ENCODE measurements around the gene PDE8A.

PDE8A gene

GRCh38 chr15:84981711-84982300 lies at the start of gene PDE8A:
PDE8A (plus strand) TSS chr15:84981856; CDS start chr15:84982163, 307 bp downstream.
- peak within 1 kb of the TSS; percentile 85 for H3K27ac ChIP-seq (ENCODE audit: low read depth, low read length)

GRCh38 chr15:84934942-84935729 lies 46.5 kb upstream of the PDE8A start:
- H3K4me3 ChIP-seq (ENCODE audit: low read depth in 1 of 2, low read length in 2 of 2): no peak overlapping the region
- H3K27me3 ChIP-seq (ENCODE audit: control insufficient read depth in 1 of 2, insufficient read depth in 2 of 2, low read length in 2 of 2): no peaks in the 10 kb centered on the region
- H3K4me1 ChIP-seq (ENCODE audit: insufficient read depth, low read length): no peaks in the 10 kb centered on the region
- H3K9me3 ChIP-seq (ENCODE audit: low read length): no peaks in the 10 kb centered on the region
- no peak overlapping the region for H3K9ac ChIP-seq (ENCODE audit: low read length)
- no peaks in the 10 kb centered on the region for H3K36me3 ChIP-seq (ENCODE audit: insufficient read depth, low read length)
- no peak overlapping the region for H3K27ac ChIP-seq (ENCODE audit: low read depth, low read length)

More at GRCh38 chr15:84981711-84982300, at the start of gene PDE8A:
- peak within 1 kb of the TSS; percentile 83 to 88 for H3K4me3 ChIP-seq (ENCODE audit: low read depth in 1 of 2, low read length in 2 of 2)
- peak within 1 kb of the TSS; percentile 3 for H3K9ac ChIP-seq (ENCODE audit: low read length)
- no peaks in the 10 kb centered on the region for H3K9me3 ChIP-seq (ENCODE audit: low read length)
- H3K36me3 ChIP-seq (ENCODE audit: insufficient read depth, low read length): no peaks in the 10 kb centered on the region
- H3K27me3 ChIP-seq (ENCODE audit: control insufficient read depth in 1 of 2, insufficient read depth in 2 of 2, low read length in 2 of 2): no peaks in the 10 kb centered on the region
- H3K4me1 ChIP-seq (ENCODE audit: insufficient read depth, low read length): peaks cover 25% of the 10 kb centered on the region

- Histone ChIP-seq H3K27ac (ENCODE audit: low read depth, low read length) (no peak overlapping the region), H3K4me3 (ENCODE audit: low read depth in 1 of 2, low read length in 2 of 2) (no peak overlapping the region), H3K9me3 (ENCODE audit: low read length) (no peaks in the 10 kb centered on the region), H3K36me3 (ENCODE audit: insufficient read depth, low read length) (no peaks in the 10 kb centered on the region), H3K27me3 (ENCODE audit: control insufficient read depth in 1 of 2, insufficient read depth in 2 of 2, low read length in 2 of 2) (no peaks in the 10 kb centered on the region), H3K9ac (ENCODE audit: low read length) (no peak overlapping the region), H3K4me1 (ENCODE audit: insufficient read depth, low read length) (no peaks in the 10 kb centered on the region)
Observed at GRCh38 chr15:84937144-84937543, 44.5 kb upstream of the PDE8A start.

- Histone ChIP-seq H3K36me3 (ENCODE audit: insufficient read depth, low read length) (no peaks in the 10 kb centered on the region), H3K4me1 (ENCODE audit: insufficient read depth, low read length) (no peaks in the 10 kb centered on the region), H3K9ac (ENCODE audit: low read length) (no peak overlapping the region), H3K27ac (ENCODE audit: low read depth, low read length) (no peak overlapping the region), H3K27me3 (ENCODE audit: control insufficient read depth in 1 of 2, insufficient read depth in 2 of 2, low read length in 2 of 2) (no peaks in the 10 kb centered on the region), H3K9me3 (ENCODE audit: low read length) (no peaks in the 10 kb centered on the region), H3K4me3 (ENCODE audit: low read depth in 1 of 2, low read length in 2 of 2) (no peak overlapping the region)
Observed at GRCh38 chr15:84938726-84939125, 42.9 kb upstream of the PDE8A start.

- H3K4me1 ChIP-seq (ENCODE audit: insufficient read depth, low read length): no peaks in the 10 kb centered on the region
- no peaks in the 10 kb centered on the region for H3K27me3 ChIP-seq (ENCODE audit: control insufficient read depth in 1 of 2, insufficient read depth in 2 of 2, low read length in 2 of 2)
- no peak overlapping the region for H3K9ac ChIP-seq (ENCODE audit: low read length)
- H3K9me3 ChIP-seq (ENCODE audit: low read length): no peaks in the 10 kb centered on the region
- H3K4me3 ChIP-seq (ENCODE audit: low read depth in 1 of 2, low read length in 2 of 2): no peak overlapping the region
- H3K36me3 ChIP-seq (ENCODE audit: insufficient read depth, low read length): no peaks in the 10 kb centered on the region
- no peak overlapping the region for H3K27ac ChIP-seq (ENCODE audit: low read depth, low read length)
Observed at GRCh38 chr15:84940399-84940798, 41.3 kb upstream of the PDE8A start.

GRCh38 chr15:84942456-84942855 lies 39.2 kb upstream of the PDE8A start:
- H3K27ac ChIP-seq (ENCODE audit: low read depth, low read length): no peak overlapping the region
- no peak overlapping the region for H3K9ac ChIP-seq (ENCODE audit: low read length)
- no peak overlapping the region for H3K4me3 ChIP-seq (ENCODE audit: low read depth in 1 of 2, low read length in 2 of 2)
- H3K27me3 ChIP-seq (ENCODE audit: control insufficient read depth in 1 of 2, insufficient read depth in 2 of 2, low read length in 2 of 2): no peaks in the 10 kb centered on the region
- H3K4me1 ChIP-seq (ENCODE audit: insufficient read depth, low read length): no peaks in the 10 kb centered on the region
- no peaks in the 10 kb centered on the region for H3K9me3 ChIP-seq (ENCODE audit: low read length)
- H3K36me3 ChIP-seq (ENCODE audit: insufficient read depth, low read length): no peaks in the 10 kb centered on the region

GRCh38 chr15:84944311-84944710 lies 37.3 kb upstream of the PDE8A start:
- H3K27ac ChIP-seq (ENCODE audit: low read depth, low read length): no peak overlapping the region
- no peaks in the 10 kb centered on the region for H3K4me1 ChIP-seq (ENCODE audit: insufficient read depth, low read length)
- H3K4me3 ChIP-seq (ENCODE audit: low read depth in 1 of 2, low read length in 2 of 2): no peak overlapping the region
- no peaks in the 10 kb centered on the region for H3K27me3 ChIP-seq (ENCODE audit: control insufficient read depth in 1 of 2, insufficient read depth in 2 of 2, low read length in 2 of 2)
- no peaks in the 10 kb centered on the region for H3K36me3 ChIP-seq (ENCODE audit: insufficient read depth, low read length)
- H3K9me3 ChIP-seq (ENCODE audit: low read length): no peaks in the 10 kb centered on the region
- no peak overlapping the region for H3K9ac ChIP-seq (ENCODE audit: low read length)

GRCh38 chr15:84944861-84945260 lies 36.8 kb upstream of the PDE8A start:
- Histone ChIP-seq H3K4me3 (ENCODE audit: low read depth in 1 of 2, low read length in 2 of 2) (no peak overlapping the region), H3K4me1 (ENCODE audit: insufficient read depth, low read length) (no peaks in the 10 kb centered on the region), H3K27ac (ENCODE audit: low read depth, low read length) (no peak overlapping the region), H3K27me3 (ENCODE audit: control insufficient read depth in 1 of 2, insufficient read depth in 2 of 2, low read length in 2 of 2) (no peaks in the 10 kb centered on the region), H3K36me3 (ENCODE audit: insufficient read depth, low read length) (no peaks in the 10 kb centered on the region), H3K9me3 (ENCODE audit: low read length) (no peaks in the 10 kb centered on the region), H3K9ac (ENCODE audit: low read length) (no peak overlapping the region)

GRCh38 chr15:84946772-84947489 lies 34.7 kb upstream of the PDE8A start:
- Histone ChIP-seq H3K27ac (ENCODE audit: low read depth, low read length) (no peak overlapping the region), H3K36me3 (ENCODE audit: insufficient read depth, low read length) (no peaks in the 10 kb centered on the region), H3K4me3 (ENCODE audit: low read depth in 1 of 2, low read length in 2 of 2) (no peak overlapping the region), H3K27me3 (ENCODE audit: control insufficient read depth in 1 of 2, insufficient read depth in 2 of 2, low read length in 2 of 2) (no peaks in the 10 kb centered on the region), H3K4me1 (ENCODE audit: insufficient read depth, low read length) (no peaks in the 10 kb centered on the region), H3K9ac (ENCODE audit: low read length) (no peak overlapping the region), H3K9me3 (ENCODE audit: low read length) (no peaks in the 10 kb centered on the region)

GRCh38 chr15:84947947-84948830 lies 33.5 kb upstream of the PDE8A start:
- Histone ChIP-seq H3K9ac (ENCODE audit: low read length) (no peak overlapping the region), H3K4me3 (ENCODE audit: low read depth in 1 of 2, low read length in 2 of 2) (no peak overlapping the region), H3K27ac (ENCODE audit: low read depth, low read length) (no peak overlapping the region), H3K4me1 (ENCODE audit: insufficient read depth, low read length) (no peaks in the 10 kb centered on the region), H3K9me3 (ENCODE audit: low read length) (no peaks in the 10 kb centered on the region), H3K36me3 (ENCODE audit: insufficient read depth, low read length) (no peaks in the 10 kb centered on the region), H3K27me3 (ENCODE audit: control insufficient read depth in 1 of 2, insufficient read depth in 2 of 2, low read length in 2 of 2) (no peaks in the 10 kb centered on the region)

- Histone ChIP-seq H3K27me3 (ENCODE audit: control insufficient read depth in 1 of 2, insufficient read depth in 2 of 2, low read length in 2 of 2) (no peaks in the 10 kb centered on the region), H3K27ac (ENCODE audit: low read depth, low read length) (no peak overlapping the region), H3K36me3 (ENCODE audit: insufficient read depth, low read length) (no peaks in the 10 kb centered on the region), H3K9ac (ENCODE audit: low read length) (no peak overlapping the region), H3K4me1 (ENCODE audit: insufficient read depth, low read length) (no peaks in the 10 kb centered on the region), H3K4me3 (ENCODE audit: low read depth in 1 of 2, low read length in 2 of 2) (no peak overlapping the region), H3K9me3 (ENCODE audit: low read length) (no peaks in the 10 kb centered on the region)
Observed at GRCh38 chr15:84949043-84949442, 32.6 kb upstream of the PDE8A start.
